DND-41 (cell line): ENCODE measurements around the gene IL21R.

ENCODE experiments used
- CTCF ChIP-seq: IDR thresholded peaks from 2 replicates; pipeline ENCODE4 v1.5.1; 2012; ENCODE audit warnings: borderline replicate concordance, low read length, moderate library complexity, mild to moderate bottlenecking; ENCODE audit not compliant: poor library complexity, severe bottlenecking; ENCODE audit errors: extremely low read depth
- EZH2 ChIP-seq: IDR thresholded peaks from 3 replicates; pipeline ENCODE4 v1.6.1; 2012; ENCODE audit warnings: borderline replicate concordance, low read depth, mild to moderate bottlenecking, moderate library complexity, low read length, inconsistent platforms; ENCODE audit not compliant: severe bottlenecking

GRCh38 chr16:27410761-27411160, 8.8 kb downstream of the IL21R start:
- TF ChIP-seq CTCF (no peak), EZH2 (no peak)
